HL-60 (cell line): ENCODE data around the gene DPYD.

Experiments
- CTCF ChIP-seq: IDR thresholded peaks from one replicate; pipeline ENCODE4 v1.5.1; 2011; ENCODE audit warnings: low read length, control low read depth, inconsistent platforms; ENCODE audit not compliant: insufficient read depth
- GABPA ChIP-seq: IDR thresholded peaks from 2 replicates; pipeline ENCODE4 v1.6.1; 2012; ENCODE audit warnings: low read depth
- POLR2AphosphoS5 ChIP-seq: IDR thresholded peaks from 2 replicates; pipeline ENCODE4 v1.6.1; 2012; ENCODE audit warnings: low read depth
- REST ChIP-seq: IDR thresholded peaks from 2 replicates; pipeline ENCODE4 v1.6.1; 2012; ENCODE audit warnings: low read depth; ENCODE audit not compliant: insufficient replicate concordance
- SPI1 ChIP-seq: IDR thresholded peaks from 2 replicates; pipeline ENCODE4 v1.6.1; 2012; ENCODE audit warnings: low read depth, mild to moderate bottlenecking, borderline replicate concordance

GRCh38 chr1:97423403-97423802 lies 497.4 kb downstream of the DPYD start:
- no peak for TF ChIP-seq CTCF
- no peak for TF ChIP-seq POLR2AphosphoS5
- no peak for TF ChIP-seq REST
- no peak for TF ChIP-seq SPI1
- TF ChIP-seq GABPA = no peak
